Activated naive CD4-positive, alpha-beta T cell treated with Interleukin-2 at 50 U/mL for 16 hours (primary cell): ENCODE measurements around the gene OPCML.

Experiments
- DNase-seq: peaks from one replicate; pipeline ENCODE4 v3.0.0-alpha.2; 2020

The OPCML gene

DNA sequence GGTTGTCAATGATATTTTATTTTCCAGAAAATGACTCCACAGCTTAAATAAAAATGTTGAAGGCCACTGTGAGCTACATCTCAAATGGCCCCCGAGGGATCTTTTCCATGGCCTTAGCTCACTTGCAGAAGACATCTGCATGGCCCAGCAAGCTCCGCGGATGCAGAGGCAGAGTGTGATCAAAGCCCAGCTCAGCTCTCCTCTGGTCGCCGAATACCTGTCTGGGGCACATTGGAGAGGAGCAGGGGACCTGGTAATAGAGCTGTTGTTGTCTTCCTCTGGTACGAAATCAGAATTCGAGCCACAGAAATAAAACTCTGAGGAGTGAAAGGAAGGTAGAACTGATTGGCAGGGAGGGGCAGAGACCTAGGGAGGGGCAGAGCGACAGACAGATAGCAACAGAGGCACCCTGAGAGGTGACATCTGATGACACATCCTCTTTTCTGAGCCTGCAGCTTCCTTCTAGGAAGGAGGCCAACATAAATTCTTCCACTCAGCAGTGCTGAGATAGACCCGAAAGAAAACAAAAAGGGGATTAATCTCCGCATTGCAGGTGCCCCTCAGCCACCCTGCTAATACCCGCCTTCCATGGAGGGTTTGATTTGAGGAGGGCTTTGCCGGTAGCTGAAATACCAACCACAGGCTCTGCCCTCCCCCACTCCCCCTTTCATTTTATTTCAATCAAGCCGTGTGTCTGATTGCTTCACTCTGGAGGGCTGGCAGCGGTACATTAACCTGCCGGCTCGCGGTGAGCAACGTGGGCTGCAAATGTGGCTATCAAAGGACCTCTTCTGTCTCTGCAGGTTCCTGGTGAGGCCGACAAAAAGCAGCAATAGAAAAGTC is 759.4 kb downstream of the OPCML start:
- no peak for DNase-seq

GRCh38 chr11:132771746-132772145 is 760.6 kb downstream of the OPCML start:
- no peak for DNase-seq

- no peak for DNase-seq
Measured at GRCh38 chr11:132770829-132771530, 761.3 kb downstream of the OPCML start.

DNA sequence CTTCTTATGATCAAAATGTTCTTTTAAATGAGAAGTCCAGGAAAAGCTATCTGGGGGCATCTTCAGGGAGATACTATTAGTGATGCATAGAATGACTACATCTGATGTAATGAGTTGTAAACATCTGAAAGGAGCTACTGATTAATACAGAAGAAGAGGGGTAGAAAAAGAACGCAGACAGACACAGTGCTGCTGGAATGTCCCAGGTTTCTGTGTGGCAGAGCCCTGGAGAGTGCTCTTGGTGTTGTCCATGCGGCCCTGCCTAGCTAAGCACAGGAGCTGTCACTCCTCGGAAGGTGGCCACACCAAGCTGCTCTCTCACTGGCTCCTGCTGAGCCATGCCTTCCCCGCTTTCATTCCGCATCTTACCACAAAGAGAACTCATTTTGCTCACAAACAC is 768.8 kb downstream of the OPCML start:
- no peak for DNase-seq

GRCh38 chr11:132755934-132756333 is 776.4 kb downstream of the OPCML start:
- DNase-seq = no peak

GRCh38 chr11:132751516-132752250 is 780.6 kb downstream of the OPCML start:
- DNase-seq = no peak

GRCh38 chr11:132746305-132746704 is 786.0 kb downstream of the OPCML start:
- no peak for DNase-seq

DNA sequence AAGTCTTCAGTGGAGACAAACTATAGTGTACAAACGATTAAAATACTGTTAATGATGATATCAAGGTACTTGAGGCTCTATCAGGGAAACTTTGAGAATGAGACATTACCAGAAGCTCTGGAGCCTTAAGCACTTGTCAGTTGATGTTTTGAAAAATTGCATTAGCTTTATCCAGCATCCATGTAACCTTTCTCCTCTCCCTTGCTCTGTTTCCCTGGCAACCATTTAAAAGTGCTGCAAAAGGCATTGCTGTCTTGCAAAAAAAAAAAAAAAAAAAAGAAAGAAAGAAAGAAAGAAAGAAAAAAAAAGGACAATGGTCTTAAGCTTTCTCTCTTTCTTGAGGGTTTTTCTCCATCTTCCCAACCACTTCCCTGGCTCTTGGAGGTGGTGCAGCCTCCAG is 787.0 kb downstream of the OPCML start:
- no peak for DNase-seq

- no peak for DNase-seq
Measured at GRCh38 chr11:132744771-132745170, 787.5 kb downstream of the OPCML start.

GRCh38 chr11:132743601-132744000 is 788.7 kb downstream of the OPCML start:
- no peak for DNase-seq

GRCh38 chr11:132742929-132743328 is 789.4 kb downstream of the OPCML start:
- no peak for DNase-seq

DNA sequence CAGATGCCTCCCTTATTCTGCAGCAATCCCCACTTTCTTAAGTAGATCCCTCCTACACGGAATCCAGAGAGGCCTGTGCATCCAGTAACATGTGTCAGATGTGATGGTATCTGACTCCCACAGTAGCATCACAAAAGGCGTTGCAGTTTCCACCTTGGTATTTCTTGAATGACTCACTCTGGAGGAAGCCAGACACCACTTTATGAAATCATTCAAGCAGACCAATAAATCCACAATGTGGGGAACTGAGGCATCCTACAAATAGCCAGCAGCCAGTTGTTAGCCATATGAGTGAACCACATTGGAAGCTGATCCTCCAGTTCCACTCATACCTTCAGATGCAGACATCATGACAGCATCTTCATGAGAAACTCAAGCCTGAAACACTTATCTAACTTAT is 798.1 kb downstream of the OPCML start:
- DNase-seq = no peak

- no peak for DNase-seq
Measured at GRCh38 chr11:132728026-132728425, 804.3 kb downstream of the OPCML start.

DNA sequence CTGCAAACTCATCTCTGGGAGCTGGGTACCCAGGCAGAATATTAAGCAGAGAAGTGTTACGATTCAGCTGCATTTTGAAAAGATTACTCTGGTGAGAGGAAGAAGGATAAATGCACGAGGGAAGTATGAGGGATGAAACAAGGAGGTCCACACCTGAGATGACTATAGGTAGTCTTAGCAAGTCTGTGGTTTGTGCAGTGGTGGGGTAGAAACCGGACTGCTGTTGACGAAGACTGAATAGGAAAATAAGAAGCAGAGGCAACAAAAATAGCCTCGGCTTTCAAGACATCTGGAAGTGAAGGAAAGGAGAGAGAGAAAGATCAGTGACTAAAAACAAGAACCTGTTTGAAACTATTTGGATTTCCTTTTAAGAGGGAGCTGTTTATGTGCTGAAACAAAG is 810.8 kb downstream of the OPCML start:
- DNase-seq = no peak

GRCh38 chr11:132719684-132720083 is 812.6 kb downstream of the OPCML start:
- peak; percentile 6 for DNase-seq

DNA sequence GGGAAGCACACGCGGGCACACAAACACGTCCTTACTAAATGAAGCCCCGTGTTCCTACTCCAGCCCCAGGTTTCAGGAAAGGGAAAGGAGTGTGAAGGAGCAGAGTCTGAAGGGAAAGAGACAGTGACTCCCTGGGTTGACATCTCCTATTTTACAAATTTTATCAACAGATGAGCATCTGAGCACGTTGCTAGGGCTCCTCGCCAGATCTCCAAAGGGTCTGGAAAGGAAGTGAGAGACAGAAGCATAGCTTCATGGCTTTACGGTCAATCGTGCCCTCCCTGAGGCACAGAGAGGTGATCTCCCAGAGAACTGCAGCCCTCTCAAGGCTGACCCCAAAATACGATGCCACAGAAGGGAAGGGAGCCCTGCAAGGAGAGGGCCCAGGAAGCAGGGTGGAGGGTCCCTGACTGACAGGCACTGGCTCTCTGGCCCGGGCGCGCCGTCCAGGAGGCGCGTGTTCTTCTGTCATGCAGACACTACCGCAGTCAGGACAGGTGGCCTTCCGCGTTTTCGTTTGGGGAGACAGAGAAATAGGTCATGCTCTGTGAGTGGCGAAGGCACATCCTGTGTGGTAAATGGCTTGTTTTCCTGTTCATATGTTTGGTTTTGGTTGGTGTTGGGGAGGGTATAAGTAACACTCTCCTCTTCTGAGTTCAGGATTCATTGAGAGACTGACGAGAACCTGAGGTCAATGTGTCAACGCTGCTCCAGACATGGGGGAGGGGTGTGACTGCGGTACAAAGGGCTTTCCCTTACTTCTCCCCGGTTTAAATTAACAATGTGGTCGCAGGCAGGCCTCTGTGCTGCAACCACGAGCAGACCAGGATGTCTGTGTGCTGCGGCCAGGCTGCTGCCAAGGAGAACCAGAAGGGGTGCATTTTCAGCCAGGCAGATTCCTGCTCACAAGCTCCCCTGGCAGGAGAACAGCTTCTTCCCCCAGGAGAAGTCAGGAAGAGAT is 813.3 kb downstream of the OPCML start:
- DNase-seq = peak; percentile 57

- no peak for DNase-seq
Measured at GRCh38 chr11:132717824-132718223, 814.5 kb downstream of the OPCML start.

DNA sequence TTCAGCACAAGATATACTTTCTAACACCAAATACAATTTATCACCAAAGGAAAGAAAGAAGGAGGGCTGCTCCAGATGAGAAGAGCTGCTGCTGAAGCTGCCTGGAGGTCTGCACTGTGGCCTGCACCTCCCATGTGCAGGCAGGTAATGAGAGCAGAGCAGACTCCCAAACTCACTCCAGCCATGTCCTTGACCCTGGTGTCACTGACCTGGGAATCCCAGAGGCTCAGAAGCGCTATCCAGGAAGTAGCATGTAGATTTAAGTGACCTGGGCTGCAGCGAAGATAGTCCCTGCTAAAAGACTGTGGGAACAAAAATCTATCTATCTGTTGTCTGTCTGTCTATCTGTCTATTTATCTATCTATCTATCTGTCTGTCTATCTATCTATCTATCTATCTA is 816.3 kb downstream of the OPCML start:
- no peak for DNase-seq

DNA sequence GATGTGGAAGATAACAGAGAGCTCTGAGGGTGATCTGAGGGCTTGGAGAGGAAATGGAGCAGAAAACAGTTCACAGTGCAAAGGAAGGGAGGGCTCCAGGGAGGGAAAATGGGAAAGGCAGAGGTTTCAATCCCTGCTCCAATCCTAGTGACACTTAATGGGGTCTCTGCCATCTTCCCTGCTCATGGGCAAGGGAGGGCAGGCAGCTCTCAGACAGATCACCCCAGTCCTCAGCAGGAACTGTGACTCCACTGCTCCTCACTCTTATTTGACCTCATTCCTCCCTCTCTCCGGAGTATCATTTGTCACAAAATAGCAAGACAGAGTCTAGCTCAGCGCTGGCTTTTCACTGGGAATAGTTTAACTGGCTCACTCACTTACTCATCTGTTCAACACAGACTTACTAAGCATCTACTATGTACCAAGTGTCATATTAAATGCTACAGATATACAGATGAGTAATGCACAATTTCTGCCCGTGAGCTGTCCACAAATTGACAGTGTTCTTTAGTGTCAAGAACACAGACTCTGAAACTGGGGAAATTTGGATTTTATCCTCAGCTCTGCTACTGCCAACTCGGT is 817.4 kb downstream of the OPCML start:
- DNase-seq = no peak

DNA sequence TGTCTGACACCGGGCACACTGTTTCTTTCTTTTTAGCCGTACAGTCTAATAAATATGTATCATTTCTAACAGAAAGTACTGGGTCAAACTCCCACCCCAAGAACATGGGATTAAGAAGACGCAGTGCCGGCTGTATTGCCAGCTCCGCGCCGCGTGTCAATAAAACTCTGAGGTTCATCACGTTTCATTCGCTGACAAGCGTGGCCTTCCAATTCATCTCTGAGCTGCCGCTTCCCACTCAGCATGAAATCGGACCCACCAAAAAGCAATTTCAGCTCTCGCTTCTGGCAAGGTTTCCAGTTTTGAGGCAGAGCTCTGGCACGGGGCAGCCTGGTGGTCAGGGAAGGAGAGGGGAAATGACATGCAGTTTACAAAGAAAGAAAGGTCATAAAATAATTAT is 819.8 kb downstream of the OPCML start:
- no peak for DNase-seq

- no peak for DNase-seq
Measured at GRCh38 chr11:132704781-132705375, 827.4 kb downstream of the OPCML start.

DNA sequence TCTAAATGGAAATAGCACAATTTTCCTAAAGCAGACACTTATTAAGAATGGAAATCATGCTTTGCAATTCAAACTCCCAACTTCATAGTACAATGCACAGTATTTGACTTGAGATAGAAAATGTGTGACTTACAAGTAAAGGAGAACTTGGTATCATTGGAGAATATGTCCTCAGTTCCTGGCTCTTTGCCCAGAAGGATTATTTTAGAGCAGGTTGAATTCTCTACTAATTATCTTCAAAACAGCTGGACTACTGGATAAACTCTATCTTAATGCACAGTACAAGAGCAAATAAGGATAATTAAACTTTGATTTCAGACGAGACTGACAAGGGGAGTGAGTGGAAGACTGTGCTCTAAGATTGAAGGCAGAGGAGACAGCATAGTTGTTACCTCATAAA is 839.4 kb downstream of the OPCML start:
- DNase-seq = no peak
